HEK293 (cell line): ENCODE measurements around the gene SRC.

ENCODE experiments used
- BCL11A ChIP-seq: fragments of 450-650 bp; formaldehyde crosslinking; IDR thresholded peaks from 2 replicates; pipeline ENCODE4 v1.5.1; 2016; ENCODE audit warnings: low read depth, missing biosample characterization, missing genetic modification characterization
- SP3 ChIP-seq: fragments of 450-650 bp; formaldehyde crosslinking; IDR thresholded peaks from 2 replicates; pipeline ENCODE4 v1.5.1; 2016; ENCODE audit warnings: missing biosample characterization, missing genetic modification characterization
- TCF7L2 ChIP-seq: IDR thresholded peaks from 2 replicates; pipeline ENCODE4 v1.6.1; 2011; ENCODE audit warnings: low read depth, mild to moderate bottlenecking, inconsistent platforms, low read length, moderate library complexity, borderline replicate concordance
- ZFP3 ChIP-seq: fragments of 450-650 bp; formaldehyde crosslinking; IDR thresholded peaks from 2 replicates; pipeline ENCODE4 v1.5.1; 2016; ENCODE audit warnings: low read depth, missing biosample characterization, missing genetic modification characterization
- ZNF654 ChIP-seq: fragments of 450-650 bp; formaldehyde crosslinking; IDR thresholded peaks from 2 replicates; pipeline ENCODE4 v1.5.1; 2016; ENCODE audit warnings: low read depth, missing biosample characterization, missing genetic modification characterization
- ZNF677 ChIP-seq: fragments of 450-650 bp; IDR thresholded peaks from 2 replicates; pipeline ENCODE4 v1.5.0; 2018; ENCODE audit warnings: missing biosample characterization, mild to moderate bottlenecking, missing genetic modification characterization, moderate library complexity
- ZNF768 ChIP-seq: fragments of 450-650 bp; formaldehyde crosslinking; IDR thresholded peaks from 2 replicates; pipeline ENCODE4 v1.5.1; 2018; ENCODE audit warnings: missing biosample characterization, mild to moderate bottlenecking, missing genetic modification characterization
- ZNF843 ChIP-seq: fragments of 450-650 bp; formaldehyde crosslinking; IDR thresholded peaks from 2 replicates; pipeline ENCODE4 v1.5.1; 2016; ENCODE audit warnings: missing biosample characterization, missing genetic modification characterization
- TF ChIP-seq, protein P1 (sequence below): fragments of 450-650 bp; formaldehyde crosslinking; IDR thresholded peaks from 2 replicates; pipeline ENCODE4 v1.5.1; 2016; ENCODE audit warnings: missing biosample characterization, missing genetic modification characterization
- TF ChIP-seq, protein P2 (sequence below): fragments of 450-650 bp; formaldehyde crosslinking; IDR thresholded peaks from 2 replicates; pipeline ENCODE4 v1.5.1; 2016; ENCODE audit warnings: missing biosample characterization, missing genetic modification characterization, low read depth
- TF ChIP-seq, protein P3 (sequence below): fragments of 450-650 bp; formaldehyde crosslinking; IDR thresholded peaks from 2 replicates; pipeline ENCODE4 v1.5.1; 2017; ENCODE audit warnings: missing biosample characterization, missing genetic modification characterization
- TF ChIP-seq, protein P4 (sequence below): IDR thresholded peaks from 2 replicates; pipeline ENCODE4 v1.6.1; 2011; ENCODE audit warnings: mild to moderate bottlenecking, low read depth, low read length, borderline replicate concordance
- TF ChIP-seq, protein P5 (sequence below): sonication (generic); formaldehyde crosslinking; IDR thresholded peaks from 2 replicates; pipeline ENCODE4 v1.8.1; 2022; ENCODE audit warnings: mild to moderate bottlenecking, moderate library complexity, missing genetic modification reagents
- TF ChIP-seq, protein P6 (sequence below): fragments of 450-650 bp; formaldehyde crosslinking; IDR thresholded peaks from 2 replicates; pipeline ENCODE4 v1.5.1; 2016; ENCODE audit warnings: missing biosample characterization, missing genetic modification characterization

DNA sequence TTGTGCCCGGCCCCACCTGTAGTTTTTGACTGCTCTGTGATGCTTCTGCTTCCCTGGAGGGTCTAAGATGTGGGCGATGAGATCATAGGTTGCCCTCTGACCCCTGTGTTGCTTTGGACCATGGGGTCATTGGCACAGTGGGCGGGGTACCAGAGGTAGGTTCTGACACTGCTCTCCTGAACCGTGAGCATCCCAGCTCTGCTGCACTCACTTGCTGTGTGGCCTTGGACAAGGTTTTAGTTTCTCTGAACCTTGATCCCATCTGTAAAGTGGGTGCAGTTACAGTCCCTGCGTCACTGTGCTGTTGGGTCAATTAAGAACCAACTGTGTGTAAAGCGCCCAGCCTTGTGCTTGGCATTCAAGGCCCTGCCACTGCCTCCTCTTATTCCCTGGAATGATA lies 30.9 kb downstream of the SRC start:
- TF ChIP-seq, protein P1, sequence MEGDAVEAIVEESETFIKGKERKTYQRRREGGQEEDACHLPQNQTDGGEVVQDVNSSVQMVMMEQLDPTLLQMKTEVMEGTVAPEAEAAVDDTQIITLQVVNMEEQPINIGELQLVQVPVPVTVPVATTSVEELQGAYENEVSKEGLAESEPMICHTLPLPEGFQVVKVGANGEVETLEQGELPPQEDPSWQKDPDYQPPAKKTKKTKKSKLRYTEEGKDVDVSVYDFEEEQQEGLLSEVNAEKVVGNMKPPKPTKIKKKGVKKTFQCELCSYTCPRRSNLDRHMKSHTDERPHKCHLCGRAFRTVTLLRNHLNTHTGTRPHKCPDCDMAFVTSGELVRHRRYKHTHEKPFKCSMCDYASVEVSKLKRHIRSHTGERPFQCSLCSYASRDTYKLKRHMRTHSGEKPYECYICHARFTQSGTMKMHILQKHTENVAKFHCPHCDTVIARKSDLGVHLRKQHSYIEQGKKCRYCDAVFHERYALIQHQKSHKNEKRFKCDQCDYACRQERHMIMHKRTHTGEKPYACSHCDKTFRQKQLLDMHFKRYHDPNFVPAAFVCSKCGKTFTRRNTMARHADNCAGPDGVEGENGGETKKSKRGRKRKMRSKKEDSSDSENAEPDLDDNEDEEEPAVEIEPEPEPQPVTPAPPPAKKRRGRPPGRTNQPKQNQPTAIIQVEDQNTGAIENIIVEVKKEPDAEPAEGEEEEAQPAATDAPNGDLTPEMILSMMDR (tag by site-specific recombination), result no peak
- no peak for TF ChIP-seq ZNF654 (tag by site-specific recombination)
- TF ChIP-seq, protein P2, sequence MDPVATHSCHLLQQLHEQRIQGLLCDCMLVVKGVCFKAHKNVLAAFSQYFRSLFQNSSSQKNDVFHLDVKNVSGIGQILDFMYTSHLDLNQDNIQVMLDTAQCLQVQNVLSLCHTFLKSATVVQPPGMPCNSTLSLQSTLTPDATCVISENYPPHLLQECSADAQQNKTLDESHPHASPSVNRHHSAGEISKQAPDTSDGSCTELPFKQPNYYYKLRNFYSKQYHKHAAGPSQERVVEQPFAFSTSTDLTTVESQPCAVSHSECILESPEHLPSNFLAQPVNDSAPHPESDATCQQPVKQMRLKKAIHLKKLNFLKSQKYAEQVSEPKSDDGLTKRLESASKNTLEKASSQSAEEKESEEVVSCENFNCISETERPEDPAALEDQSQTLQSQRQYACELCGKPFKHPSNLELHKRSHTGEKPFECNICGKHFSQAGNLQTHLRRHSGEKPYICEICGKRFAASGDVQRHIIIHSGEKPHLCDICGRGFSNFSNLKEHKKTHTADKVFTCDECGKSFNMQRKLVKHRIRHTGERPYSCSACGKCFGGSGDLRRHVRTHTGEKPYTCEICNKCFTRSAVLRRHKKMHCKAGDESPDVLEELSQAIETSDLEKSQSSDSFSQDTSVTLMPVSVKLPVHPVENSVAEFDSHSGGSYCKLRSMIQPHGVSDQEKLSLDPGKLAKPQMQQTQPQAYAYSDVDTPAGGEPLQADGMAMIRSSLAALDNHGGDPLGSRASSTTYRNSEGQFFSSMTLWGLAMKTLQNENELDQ (tag by site-specific recombination), result no peak
- no peak for TF ChIP-seq SP3 (tag by site-specific recombination)
- TF ChIP-seq, protein P3, sequence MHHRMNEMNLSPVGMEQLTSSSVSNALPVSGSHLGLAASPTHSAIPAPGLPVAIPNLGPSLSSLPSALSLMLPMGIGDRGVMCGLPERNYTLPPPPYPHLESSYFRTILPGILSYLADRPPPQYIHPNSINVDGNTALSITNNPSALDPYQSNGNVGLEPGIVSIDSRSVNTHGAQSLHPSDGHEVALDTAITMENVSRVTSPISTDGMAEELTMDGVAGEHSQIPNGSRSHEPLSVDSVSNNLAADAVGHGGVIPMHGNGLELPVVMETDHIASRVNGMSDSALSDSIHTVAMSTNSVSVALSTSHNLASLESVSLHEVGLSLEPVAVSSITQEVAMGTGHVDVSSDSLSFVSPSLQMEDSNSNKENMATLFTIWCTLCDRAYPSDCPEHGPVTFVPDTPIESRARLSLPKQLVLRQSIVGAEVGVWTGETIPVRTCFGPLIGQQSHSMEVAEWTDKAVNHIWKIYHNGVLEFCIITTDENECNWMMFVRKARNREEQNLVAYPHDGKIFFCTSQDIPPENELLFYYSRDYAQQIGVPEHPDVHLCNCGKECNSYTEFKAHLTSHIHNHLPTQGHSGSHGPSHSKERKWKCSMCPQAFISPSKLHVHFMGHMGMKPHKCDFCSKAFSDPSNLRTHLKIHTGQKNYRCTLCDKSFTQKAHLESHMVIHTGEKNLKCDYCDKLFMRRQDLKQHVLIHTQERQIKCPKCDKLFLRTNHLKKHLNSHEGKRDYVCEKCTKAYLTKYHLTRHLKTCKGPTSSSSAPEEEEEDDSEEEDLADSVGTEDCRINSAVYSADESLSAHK (tag by site-specific recombination), result no peak
- TF ChIP-seq, protein P4, sequence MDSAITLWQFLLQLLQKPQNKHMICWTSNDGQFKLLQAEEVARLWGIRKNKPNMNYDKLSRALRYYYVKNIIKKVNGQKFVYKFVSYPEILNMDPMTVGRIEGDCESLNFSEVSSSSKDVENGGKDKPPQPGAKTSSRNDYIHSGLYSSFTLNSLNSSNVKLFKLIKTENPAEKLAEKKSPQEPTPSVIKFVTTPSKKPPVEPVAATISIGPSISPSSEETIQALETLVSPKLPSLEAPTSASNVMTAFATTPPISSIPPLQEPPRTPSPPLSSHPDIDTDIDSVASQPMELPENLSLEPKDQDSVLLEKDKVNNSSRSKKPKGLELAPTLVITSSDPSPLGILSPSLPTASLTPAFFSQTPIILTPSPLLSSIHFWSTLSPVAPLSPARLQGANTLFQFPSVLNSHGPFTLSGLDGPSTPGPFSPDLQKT, result no peak
- no peak for TF ChIP-seq ZNF677 (tag by site-specific recombination)
- TF ChIP-seq TCF7L2, result no peak
- TF ChIP-seq ZNF843 (tag by site-specific recombination), result no peak
- TF ChIP-seq ZNF768 (tag by site-specific recombination), result no peak
- no peak for TF ChIP-seq ZFP3 (tag by site-specific recombination)
- TF ChIP-seq, protein P5, sequence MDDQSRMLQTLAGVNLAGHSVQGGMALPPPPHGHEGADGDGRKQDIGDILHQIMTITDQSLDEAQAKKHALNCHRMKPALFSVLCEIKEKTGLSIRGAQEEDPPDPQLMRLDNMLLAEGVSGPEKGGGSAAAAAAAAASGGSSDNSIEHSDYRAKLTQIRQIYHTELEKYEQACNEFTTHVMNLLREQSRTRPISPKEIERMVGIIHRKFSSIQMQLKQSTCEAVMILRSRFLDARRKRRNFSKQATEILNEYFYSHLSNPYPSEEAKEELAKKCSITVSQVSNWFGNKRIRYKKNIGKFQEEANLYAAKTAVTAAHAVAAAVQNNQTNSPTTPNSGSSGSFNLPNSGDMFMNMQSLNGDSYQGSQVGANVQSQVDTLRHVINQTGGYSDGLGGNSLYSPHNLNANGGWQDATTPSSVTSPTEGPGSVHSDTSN, result no peak
- TF ChIP-seq BCL11A, result no peak
- TF ChIP-seq, protein P6, sequence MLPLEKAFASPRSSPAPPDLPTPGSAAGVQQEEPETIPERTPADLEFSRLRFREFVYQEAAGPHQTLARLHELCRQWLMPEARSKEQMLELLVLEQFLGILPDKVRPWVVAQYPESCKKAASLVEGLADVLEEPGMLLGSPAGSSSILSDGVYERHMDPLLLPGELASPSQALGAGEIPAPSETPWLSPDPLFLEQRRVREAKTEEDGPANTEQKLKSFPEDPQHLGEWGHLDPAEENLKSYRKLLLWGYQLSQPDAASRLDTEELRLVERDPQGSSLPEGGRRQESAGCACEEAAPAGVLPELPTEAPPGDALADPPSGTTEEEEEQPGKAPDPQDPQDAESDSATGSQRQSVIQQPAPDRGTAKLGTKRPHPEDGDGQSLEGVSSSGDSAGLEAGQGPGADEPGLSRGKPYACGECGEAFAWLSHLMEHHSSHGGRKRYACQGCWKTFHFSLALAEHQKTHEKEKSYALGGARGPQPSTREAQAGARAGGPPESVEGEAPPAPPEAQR (tag by site-specific recombination), result no peak
